Left hindlimb (tissue), 1 donor: Measurements from ENCODE around the gene ASH1L.
"Not testable (repeated sequence)": the region's sequence is repeated elsewhere in the genome, so short reads cannot be mapped to it uniquely, and the experiment has no call there.

Experiments used
- DNase-seq: peaks from one replicate; pipeline ENCODE4 v3.0.0-alpha.2; 2018

ASH1L gene

DNA sequence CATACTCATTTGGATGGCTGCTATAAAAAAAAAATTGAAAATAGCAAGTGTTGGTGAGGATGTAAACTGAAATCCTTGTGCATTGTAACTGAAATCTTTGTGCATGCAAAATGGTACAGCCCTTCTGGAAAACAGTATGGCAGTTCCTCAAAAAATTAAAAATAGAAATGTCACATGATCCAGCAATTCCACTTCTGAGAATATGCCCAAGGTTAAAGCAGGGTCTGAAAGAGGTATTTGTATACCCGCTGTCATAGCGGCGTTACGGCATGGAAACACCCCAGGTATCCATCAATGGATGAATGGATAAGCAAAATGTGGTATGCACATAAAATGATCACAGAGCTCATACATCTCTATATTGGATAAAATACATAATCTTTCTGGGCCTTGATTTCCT, 125.2 kb downstream of the ASH1L start:
- no peak for DNase-seq

GRCh38 chr1:155433831-155434389, 128.7 kb downstream of the ASH1L start:
- DNase-seq, result not testable (repeated sequence)

GRCh38 chr1:155433128-155433830, 129.3 kb downstream of the ASH1L start:
- DNase-seq, result not testable (repeated sequence)

DNA sequence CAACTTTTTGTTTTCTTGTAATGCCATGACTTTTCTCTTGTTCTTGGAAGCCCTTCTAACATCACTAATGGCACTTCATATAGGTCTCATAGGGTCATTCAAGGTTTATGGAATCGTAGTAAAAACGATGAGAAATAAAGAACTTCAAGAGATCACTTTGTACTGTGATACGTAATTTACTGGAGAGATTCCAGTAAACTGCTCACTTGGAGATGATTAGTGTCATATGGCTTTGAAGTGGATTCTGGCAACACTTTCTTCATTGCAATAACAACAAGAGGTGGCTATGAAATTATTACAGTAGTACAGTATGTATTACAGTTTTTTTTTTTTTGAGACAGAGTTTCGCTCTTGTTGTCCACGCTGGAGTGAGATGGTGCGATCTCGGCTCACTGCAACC, 138.5 kb downstream of the ASH1L start:
- DNase-seq, result no peak

DNA sequence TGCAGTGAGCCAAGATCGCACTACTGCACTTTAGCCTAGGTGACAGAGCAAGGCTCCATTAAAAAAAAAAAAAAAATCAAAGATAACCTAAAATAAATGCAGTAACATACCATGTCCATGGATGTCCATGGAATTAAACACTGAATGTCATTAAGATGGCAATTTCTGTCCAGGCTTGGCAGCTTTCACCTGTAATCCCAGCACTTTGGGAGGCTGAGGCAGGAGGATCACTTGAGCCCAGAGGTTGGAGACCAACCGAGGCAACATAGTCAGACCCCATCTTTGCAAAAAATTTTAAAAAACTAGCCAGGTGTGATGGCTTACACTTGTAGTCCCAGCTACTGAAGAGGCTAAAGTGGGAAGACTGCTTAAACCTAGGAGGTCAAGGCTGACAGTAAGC, 141.8 kb downstream of the ASH1L start:
- DNase-seq, result no peak

- DNase-seq, result not testable (repeated sequence)
Observed at GRCh38 chr1:155411840-155412239, 150.8 kb downstream of the ASH1L start.

GRCh38 chr1:155410931-155411330, 151.7 kb downstream of the ASH1L start:
- no peak for DNase-seq

- no peak for DNase-seq
Observed at GRCh38 chr1:155396874-155397476, 165.6 kb downstream of the ASH1L start.

DNA sequence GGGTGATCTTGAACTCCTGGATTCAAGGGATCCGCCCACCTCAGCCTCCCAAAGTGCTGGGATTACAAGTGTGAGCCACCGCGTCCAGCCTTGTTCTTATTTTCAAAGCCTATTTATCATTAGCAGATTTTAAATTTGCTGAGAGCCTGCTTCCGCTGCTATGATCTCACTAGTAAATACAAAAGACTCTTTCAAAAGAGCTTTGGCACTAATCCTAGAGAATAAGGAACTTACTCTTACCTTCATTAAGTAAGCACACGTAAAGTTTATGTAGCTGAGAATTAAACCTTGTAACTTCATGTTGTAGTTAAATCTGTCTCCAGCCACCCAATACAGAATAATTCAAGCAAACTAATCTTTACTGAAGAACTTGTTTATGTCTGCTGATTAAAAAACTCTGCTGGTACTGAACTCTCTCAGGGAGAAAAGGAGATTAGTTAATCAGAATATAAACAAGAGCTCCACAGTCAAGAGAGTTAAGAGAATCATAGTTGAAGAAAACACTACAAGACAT, 169.6 kb downstream of the ASH1L start:
- no peak for DNase-seq

DNA sequence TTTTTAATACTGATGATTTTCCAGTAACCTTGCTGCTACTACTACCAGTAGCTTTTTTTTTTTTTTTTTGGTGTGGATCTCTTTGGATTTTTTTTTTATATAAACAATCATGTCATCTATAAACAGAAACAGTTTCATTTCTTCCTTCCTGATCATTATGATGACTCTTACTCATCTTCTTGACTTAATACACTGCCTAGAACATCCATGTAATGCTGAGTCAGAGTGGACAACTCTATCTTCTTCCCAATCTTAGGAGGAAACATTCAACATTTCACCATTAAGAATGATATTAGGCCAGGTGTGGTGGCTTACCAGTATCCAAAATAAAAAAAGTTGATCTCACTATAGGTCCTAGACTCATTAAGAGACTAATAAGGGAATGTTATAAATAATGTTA, 172.8 kb downstream of the ASH1L start:
- DNase-seq, result no peak

- DNase-seq, result not testable (repeated sequence)
Observed at GRCh38 chr1:155385836-155386235, 176.8 kb downstream of the ASH1L start.

- DNase-seq, result no peak
Observed at GRCh38 chr1:155383406-155383805, 179.2 kb downstream of the ASH1L start.

DNA sequence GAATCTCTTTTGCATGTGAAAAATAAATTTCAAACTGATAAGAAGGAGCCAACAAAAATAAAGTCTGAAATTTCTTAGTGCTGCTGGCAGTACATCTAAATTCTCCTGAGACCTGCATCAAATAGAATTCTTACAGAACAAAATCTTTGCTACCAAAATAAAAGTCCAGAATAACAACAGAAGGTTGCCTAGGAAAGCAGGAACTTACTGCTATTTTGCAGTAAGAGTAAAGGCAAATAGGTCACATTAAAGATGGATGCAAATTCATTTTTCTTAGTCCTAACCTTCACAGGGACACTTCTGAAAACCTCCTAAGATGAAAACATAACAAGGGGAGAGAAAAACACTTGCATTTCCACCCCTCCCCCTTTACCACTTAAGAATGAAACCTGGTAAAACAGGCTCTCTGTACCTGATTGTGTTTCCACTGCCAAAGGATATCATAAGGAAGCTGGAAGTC, 182.9 kb downstream of the ASH1L start:
- no peak for DNase-seq

- no peak for DNase-seq
Observed at GRCh38 chr1:155379180-155379579, 183.4 kb downstream of the ASH1L start.

DNA sequence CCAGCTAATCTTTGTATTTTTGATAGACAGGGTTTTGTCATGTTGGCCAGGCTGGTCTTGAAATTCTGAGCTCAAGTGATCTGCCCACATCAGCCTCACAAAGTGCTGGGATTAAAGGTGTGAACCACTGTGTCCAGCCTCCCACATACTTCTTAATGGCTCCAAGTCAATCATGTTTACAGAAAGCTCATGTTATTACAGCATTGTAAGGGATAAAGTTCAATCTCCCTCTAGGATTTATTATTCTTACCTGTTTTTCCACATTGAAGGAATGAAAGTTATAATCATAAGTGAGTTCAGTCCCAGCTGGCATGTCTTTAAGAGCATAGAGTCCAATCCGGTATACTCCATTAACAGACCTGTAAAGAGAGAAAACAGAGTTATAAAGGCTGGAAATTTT, 202.6 kb downstream of the ASH1L start:
- DNase-seq, result no peak

DNA sequence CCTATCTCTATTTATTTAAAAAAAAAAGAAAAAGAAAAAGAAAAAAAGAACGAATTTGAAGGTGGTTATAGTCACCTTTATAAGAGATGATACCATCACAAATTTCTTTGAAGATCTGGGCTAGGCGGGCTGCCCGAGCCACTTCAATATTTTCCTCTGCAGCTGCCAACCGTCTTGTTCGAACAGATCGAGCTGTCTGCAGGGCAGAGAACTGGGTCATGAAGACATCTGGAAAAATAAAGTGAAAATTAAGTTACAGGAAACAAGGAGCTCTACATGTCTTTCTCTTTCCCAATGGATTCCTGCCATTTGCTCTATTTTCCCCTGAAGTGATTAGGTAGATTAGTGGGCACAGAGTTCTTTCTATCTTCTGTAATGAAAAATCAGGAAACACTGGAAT, 210.0 kb downstream of the ASH1L start:
- DNase-seq, result peak; percentile 37

GRCh38 chr1:155342842-155343241, 219.8 kb downstream of the ASH1L start:
- no peak for DNase-seq

DNA sequence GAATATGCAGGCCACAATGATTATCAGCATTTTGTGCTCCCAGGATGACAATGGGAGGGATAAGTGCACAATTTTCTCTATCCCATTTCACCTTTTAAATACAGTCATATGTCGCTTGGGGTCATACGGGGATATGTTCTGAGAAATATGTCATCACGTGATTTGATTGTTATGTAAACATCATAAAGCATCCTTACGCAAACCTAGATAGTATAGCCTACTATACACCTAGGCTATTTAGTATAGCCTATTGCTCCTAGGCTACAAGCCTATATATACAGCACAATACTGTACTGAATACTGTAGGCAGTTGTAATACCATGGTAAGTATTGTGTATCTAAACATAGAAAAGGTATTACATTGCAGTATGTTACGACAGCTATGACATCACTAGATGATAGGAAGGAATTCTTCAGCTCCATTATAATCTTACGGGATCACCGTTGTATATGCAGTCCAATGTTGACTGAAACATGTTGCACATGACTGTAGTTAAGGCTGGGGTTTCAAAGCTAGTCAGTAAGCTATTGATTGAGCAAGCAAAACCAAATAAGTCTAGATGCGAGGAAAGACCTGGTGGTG, 223.0 kb downstream of the ASH1L start:
- no peak for DNase-seq

DNA sequence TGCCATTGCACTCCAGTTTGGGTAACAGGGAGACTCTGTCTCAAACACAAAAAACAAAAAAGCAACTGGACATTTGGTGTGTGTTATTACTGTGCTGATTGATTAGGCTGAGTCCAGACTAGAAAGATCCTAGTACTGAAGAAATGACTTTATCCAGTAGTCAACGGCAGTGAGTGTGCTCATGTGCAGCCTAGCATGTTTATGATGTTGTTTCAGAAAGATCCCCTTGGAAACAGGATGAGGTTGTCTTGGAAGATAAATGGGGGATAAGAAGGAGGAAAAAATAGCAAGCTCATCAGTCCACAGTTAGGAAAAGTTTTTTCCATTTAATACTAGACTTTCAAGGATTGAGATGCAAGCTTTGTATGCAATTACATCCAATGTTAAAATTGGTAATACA, 227.6 kb downstream of the ASH1L start:
- no peak for DNase-seq

- no peak for DNase-seq
Observed at GRCh38 chr1:155329980-155330598, 232.5 kb downstream of the ASH1L start.

GRCh38 chr1:155328856-155329255, 233.7 kb downstream of the ASH1L start:
- DNase-seq, result not testable (repeated sequence)

DNA sequence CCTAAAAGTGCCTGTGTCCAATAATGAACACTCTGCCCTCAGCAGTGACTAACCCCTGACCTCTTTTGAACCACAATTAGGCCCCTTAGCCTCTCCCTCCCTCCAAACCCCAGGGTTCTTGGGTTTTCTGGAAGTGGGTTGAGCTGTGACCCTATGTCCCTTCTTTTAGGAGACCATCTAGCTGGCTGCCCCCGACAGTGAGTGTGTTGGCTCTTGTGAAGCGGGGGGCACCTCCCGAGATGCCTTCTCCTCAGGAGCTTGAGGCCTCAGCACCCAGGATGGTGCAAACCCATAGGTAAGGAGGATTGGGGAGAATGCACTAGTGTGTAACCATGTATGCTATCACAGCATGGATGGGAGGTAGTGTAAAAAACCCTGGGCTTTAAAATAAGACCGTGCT, 234.6 kb downstream of the ASH1L start:
- DNase-seq, result no peak

GRCh38 chr1:155326631-155327037, 236.0 kb downstream of the ASH1L start:
- DNase-seq, result no peak
